ENCODE results near the gene HGFAC.

The HGFAC gene

DNA sequence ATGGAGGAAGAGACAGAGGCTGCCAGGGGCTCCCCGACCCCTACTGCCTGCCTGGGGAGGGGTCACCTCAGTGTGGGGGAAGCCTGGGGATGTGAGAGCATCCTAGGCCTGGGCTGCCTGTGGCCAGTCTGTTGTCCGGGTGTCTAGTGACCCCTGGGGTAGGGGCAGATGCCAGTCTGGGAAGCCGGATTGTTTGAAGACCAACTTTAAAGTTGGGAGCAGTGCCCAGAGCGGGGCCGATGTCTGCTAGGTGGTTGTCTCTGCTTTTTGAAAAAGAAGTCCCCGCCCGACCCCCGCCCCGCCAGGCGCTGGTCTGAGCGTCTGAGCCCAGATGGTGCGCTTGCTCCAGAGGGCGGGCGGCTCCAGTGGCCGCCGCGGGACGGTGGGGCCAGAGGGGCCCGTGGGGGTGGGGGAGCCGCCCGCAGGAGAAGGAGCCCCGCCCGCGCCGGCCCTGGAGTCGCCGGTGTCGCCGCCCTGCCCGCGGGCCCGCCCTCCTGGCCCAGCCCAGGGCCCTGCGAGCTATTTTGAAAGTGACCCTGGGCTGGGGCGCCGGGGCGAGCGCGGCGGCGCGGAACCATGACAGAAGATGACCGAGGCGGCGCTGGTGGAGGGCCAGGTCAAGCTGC is 21.1 kb downstream of the HGFAC start, which contains the start of gene DOK7:
Gene DOK7, plus strand, starts transcription at position 517 of the 626 bp plus-strand sequence. Its CDS starts 70 bp downstream, at position 587.
- no peak for DNase-seq (ENCODE audit: low read depth in 2 of 2)

- DNase-seq (ENCODE audit: low read depth in 2 of 2) = no peak
These were observed 22.0 kb downstream of the HGFAC start for GRCh38 chr4:3463556-3464348.

DNA sequence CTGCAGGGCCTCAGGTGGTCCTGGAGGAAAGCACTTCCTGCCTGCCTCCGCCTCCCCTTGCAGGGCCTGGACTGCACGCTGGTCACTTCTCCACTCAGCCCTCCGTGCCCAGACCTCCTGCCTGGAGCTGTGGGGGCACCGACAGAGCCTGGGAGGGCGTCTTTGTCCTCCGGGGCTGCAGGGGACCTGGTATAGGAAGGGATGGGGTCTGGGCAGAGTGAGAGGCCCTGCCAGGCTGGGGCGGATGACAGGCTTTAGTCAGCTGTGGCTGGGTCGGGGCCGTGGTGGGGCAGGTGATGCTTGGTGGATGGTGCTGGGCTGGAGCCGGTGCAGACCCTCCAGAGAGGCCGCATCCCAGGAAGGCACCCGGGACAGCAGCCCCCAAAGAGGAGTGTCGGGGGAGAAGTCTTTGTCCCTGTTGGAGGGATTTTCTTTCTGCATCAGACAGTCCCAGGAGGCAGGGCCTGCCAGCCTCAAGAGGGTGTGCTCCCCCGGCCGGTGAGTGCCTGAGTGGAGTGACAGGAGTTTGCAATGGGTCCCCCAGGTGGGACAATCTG is 22.7 kb downstream of the HGFAC start:
- no peak for DNase-seq (ENCODE audit: low read depth in 2 of 2)

- DNase-seq (ENCODE audit: low read depth in 2 of 2) = no peak
These were observed 23.3 kb downstream of the HGFAC start for GRCh38 chr4:3464911-3465697.

DNA sequence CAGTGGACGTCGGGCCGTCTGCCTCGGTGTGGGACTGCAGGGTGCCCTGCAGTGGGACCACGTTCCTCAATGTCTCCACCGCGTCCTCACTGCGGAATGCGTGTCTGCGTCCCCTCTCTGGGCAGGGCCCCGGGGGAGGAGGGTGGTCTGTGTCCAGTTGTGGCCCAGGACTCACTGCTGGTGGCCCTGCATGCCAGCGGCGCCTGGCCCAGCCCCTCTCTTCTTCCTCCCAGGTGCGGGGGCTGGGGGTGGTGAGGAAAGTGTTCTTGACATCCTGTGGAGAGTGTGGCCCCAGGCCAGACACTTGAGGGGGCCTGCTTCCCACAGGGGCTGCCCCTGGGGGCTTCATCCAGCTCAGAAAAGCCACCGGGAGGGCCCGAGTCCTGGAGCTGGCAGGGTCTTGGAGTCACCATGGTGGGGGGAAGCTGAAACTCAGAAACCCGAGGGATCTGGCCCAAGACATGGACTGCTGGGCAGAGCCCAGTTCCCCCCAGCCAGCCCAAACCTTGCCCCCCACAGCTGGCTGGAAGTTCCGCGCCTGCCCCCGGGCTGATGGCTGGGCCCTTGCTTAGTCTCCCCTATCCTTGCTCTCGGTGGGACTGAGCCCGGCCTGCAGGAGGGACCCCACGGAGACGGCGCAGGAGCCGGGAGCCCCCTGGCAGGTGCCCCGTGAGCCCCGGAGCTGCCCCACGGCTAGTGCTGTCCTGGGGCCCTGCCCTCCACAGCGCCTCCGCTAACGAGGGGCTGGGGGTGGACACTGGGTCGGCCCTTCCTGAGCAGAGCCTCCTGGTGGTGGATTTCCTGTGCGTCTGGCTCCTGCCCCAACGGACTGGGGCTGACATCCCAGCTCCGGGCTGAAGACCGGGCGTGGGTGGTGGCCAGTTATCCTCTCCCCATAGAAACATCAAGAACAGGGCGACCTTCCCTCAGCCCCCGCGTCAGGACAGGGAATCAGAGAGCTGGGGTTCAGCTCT is 24.2 kb downstream of the HGFAC start:
- DNase-seq (ENCODE audit: low read depth in 2 of 2) = no peak

GRCh38 chr4:3466691-3467600 is 25.2 kb downstream of the HGFAC start:
- no peak for DNase-seq (ENCODE audit: low read depth in 2 of 2)

DNA sequence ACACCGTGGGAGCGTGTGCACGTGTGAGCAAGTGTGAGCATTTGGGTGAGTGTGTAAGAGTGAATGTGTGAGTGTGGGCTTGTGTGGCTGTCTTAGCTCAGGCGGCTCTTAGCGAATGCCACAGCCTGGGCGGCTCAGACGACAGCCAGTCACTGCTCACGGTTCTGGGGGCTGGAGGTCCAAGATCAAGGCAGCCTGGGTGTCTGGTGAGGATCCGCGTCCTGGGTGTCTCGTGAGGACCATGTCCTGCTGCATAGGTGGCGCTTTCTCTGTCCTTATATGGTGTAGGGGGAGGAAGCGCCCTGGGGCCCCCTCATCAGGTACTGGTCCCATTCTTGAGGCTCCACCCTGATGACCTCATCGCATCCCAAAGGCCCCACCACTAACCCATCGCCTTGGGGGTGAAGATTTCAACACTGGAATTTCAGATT is 25.8 kb downstream of the HGFAC start:
- DNase-seq (ENCODE audit: low read depth in 2 of 2) = no peak

- no peak for DNase-seq (ENCODE audit: low read depth in 2 of 2)
These were observed 26.4 kb downstream of the HGFAC start for GRCh38 chr4:3468154-3468553.

DNA sequence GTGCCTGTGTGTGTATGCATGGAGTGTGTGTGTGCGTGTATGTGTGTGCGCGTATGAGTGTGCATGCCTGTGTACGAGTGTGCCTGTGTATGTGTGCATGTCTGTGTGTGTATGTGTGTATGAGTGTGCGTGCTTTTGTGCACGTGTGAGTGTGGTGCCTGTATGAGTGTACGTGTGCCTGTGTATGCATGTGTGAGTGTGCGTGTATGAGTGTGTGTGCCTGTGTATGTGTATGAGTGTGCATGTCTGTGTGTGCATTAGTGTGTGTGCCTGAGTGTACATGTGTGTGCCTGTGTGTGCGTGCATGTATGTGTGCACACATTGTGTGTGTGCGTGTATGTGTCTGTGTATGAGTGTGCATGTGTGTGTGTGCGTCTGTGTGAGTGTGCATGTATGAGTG is 27.0 kb downstream of the HGFAC start:
- no peak for DNase-seq (ENCODE audit: low read depth in 2 of 2)

DNA sequence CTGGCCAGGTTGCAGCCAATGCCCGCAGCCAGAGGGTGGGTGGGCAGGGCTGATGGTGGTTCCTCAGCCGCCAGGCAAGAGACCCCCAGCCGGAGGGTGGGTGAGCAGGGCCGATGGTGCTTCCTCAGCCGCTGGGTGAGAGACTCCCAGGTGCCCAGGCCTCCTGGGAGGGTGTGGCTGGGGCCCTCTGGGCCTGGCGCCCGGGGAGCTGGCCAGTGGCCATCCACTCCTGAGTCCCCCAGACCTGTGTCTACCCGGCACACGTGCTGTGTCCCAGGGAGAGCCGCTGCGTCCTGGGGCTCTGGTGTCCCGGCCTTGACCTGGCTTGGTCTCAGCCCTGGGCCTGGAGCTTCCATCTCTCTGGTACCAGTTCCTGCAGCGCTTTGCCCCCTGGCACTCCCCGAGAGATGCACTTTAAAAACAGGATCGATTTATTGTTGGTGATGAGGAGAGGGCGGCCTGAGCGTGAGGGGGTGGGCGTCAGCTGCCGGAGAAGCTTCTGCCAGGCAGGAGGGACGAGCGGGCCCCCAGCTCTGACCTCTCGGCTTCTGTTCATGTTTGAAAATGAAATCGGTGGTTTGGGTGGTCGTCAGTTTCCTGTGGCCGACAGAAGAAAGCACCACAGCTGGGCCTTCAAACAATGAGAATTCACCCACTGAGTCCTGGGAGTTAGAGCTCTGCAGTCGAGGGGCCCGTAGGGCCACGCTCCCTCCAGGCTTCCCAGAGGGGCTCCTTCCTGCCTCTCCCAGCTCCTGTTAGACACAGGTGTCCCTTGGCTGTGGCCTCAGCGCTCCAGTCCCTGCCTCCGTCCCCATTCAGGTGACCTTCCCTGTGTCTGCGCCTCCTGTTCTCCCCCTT is 27.8 kb downstream of the HGFAC start:
- DNase-seq (ENCODE audit: low read depth in 2 of 2) = no peak

- DNase-seq (ENCODE audit: low read depth in 2 of 2) = no peak
These were observed 28.7 kb downstream of the HGFAC start for GRCh38 chr4:3470244-3471097.

- DNase-seq (ENCODE audit: low read depth in 2 of 2) = no peak
These were observed 29.5 kb downstream of the HGFAC start for GRCh38 chr4:3471098-3471760.

- no peak for DNase-seq (ENCODE audit: low read depth in 2 of 2)
These were observed 30.1 kb downstream of the HGFAC start for GRCh38 chr4:3471886-3472285.

DNA sequence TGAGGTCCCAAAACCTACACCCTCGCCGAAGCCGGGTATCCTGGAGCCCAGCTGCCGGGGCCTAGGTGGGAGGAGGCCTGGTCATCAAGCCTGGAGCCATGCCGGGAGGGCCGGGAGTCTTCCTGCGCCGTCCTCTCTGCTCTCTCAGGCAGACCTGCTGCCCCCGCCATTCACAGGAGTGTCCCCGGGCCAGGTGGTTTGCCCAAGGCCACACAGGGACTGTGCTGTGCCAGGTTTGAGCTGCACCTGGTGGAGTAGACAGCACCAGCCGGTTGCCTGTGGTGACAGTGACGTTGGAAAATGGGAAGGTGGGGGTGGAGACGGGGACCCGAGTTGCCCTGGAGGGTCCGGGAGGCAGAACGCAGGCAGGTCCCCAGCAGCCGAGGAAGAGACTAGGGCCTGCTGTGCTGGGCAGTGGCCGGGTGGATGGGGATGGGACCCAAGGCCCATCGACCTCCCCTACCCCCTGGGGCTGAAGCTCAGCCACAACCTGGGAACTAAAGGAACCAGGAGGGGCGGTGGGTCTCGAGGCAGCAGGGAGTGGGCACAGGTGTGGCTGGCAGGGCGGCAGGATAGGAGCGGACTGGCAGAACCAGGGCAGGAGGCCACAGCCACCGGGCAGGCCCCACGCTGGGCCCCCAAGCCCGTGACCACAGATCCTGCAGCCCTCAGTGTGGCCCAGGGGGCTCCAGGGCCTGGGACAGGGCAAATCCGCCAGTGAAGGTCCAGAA is 30.8 kb downstream of the HGFAC start:
- no peak for DNase-seq (ENCODE audit: low read depth in 2 of 2)

- DNase-seq (ENCODE audit: low read depth in 2 of 2) = no peak
These were observed 31.6 kb downstream of the HGFAC start for GRCh38 chr4:3473181-3473950.
